C4-2B (cell line): ENCODE data around the gene SPOCD1.

Source experiments
- H3K27ac ChIP-seq: fragments of 450-650 bp; 2 replicates; pipeline ENCODE4 v1.5.1; 2017
- CTCF ChIP-seq: fragments of 450-650 bp; conservative IDR thresholded peaks from 2 replicates; pipeline ENCODE4 v1.5.1; 2017; ENCODE audit warnings: mild to moderate bottlenecking
- ZFX ChIP-seq: fragments of 450-650 bp; IDR thresholded peaks from 2 replicates; pipeline ENCODE4 v1.6.1; 2017

Gene SPOCD1

GRCh38 chr1:31804098-31804497, 11.7 kb downstream of the SPOCD1 start:
- TF ChIP-seq ZFX (no peak), CTCF (no peak)
- no peak overlapping the region for H3K27ac ChIP-seq

- H3K27ac ChIP-seq: no peak overlapping the region
Measured at GRCh38 chr1:31803610-31804009, 12.2 kb downstream of the SPOCD1 start.

GRCh38 chr1:31802190-31803150, 13.4 kb downstream of the SPOCD1 start:
- TF ChIP-seq CTCF (no peak), ZFX (no peak)
- no peak overlapping the region for H3K27ac ChIP-seq

More at GRCh38 chr1:31803610-31804009, 12.2 kb downstream of the SPOCD1 start:
- no peak for TF ChIP-seq CTCF
- no peak for TF ChIP-seq ZFX

- H3K27ac ChIP-seq: no peak overlapping the region
- no peak for TF ChIP-seq ZFX
- no peak for TF ChIP-seq CTCF
Measured at GRCh38 chr1:31801458-31801857, 14.4 kb downstream of the SPOCD1 start.

GRCh38 chr1:31800674-31800967, 15.2 kb downstream of the SPOCD1 start:
- H3K27ac ChIP-seq: no peak overlapping the region
- no peak for TF ChIP-seq CTCF
- TF ChIP-seq ZFX: no peak

- H3K27ac ChIP-seq: no peak overlapping the region
- TF ChIP-seq CTCF (no peak), ZFX (no peak)
Measured at GRCh38 chr1:31799895-31800673, 15.7 kb downstream of the SPOCD1 start.
